DOHH2 (cell line): ENCODE measurements around the gene ANO10.
"Not testable (repeated sequence)": the region's sequence is repeated elsewhere in the genome, so short reads cannot be mapped to it uniquely, and the experiment has no call there.

Source experiments
- H3F3A ChIP-seq: fragments of 200-600 bp; sonication (generic), shearing (Covaris generic); 2 replicates; pipeline ENCODE4 v1.6.0; 2016; ENCODE audit warnings: antibody characterized with exemption, mild to moderate bottlenecking; ENCODE audit not compliant: control insufficient read depth, insufficient read depth
- H3K27ac ChIP-seq: fragments of 200-600 bp; sonication (generic); 2 replicates; pipeline ENCODE4 v1.5.1; 2014; ENCODE audit warnings: low read depth, mild to moderate bottlenecking, low read length, moderate library complexity
- H3K27me3 ChIP-seq: fragments of 200-600 bp; sonication (generic); 2 replicates; pipeline ENCODE4 v1.6.1; 2014; ENCODE audit warnings: mild to moderate bottlenecking, low read length, mixed read lengths; ENCODE audit not compliant: control insufficient read depth
- H3K36me3 ChIP-seq: fragments of 200-600 bp; sonication (generic); 2 replicates; pipeline ENCODE4 v1.6.1; 2014; ENCODE audit warnings: mild to moderate bottlenecking, low read length, moderate library complexity, mixed read lengths; ENCODE audit not compliant: control insufficient read depth
- H3K4me1 ChIP-seq: fragments of 200-600 bp; sonication (generic); 2 replicates; pipeline ENCODE4 v1.6.1; 2014; ENCODE audit warnings: mild to moderate bottlenecking, low read length, mixed read lengths; ENCODE audit not compliant: control insufficient read depth
- H3K4me2 ChIP-seq: fragments of 200-600 bp; sonication (generic); 2 replicates; pipeline ENCODE4 v1.6.0; 2014; ENCODE audit warnings: mild to moderate bottlenecking, low read length, moderate library complexity
- H3K4me3 ChIP-seq: fragments of 200-600 bp; sonication (generic); 2 replicates; pipeline ENCODE4 v1.5.1; 2014; ENCODE audit warnings: mild to moderate bottlenecking, low read length, mixed read lengths
- H3K79me2 ChIP-seq: fragments of 200-600 bp; sonication (generic); 2 replicates; pipeline ENCODE4 v1.6.1; 2014; ENCODE audit warnings: mild to moderate bottlenecking, low read length, mixed read lengths; ENCODE audit not compliant: control insufficient read depth
- H3K9me2 ChIP-seq: fragments of 200-600 bp; sonication (generic); replicated peaks from 2 replicates; pipeline ENCODE4 v1.6.1; 2014; ENCODE audit warnings: mild to moderate bottlenecking, low read length, mixed read lengths; ENCODE audit not compliant: control insufficient read depth
- H3K9me3 ChIP-seq: fragments of 200-600 bp; sonication (generic); 2 replicates; pipeline ENCODE4 v1.6.1; 2014; ENCODE audit warnings: antibody characterized with exemption, low read length, mixed read lengths; ENCODE audit not compliant: control insufficient read depth, insufficient read depth
- H4K20me1 ChIP-seq: fragments of 200-600 bp; sonication (generic); 2 replicates; pipeline ENCODE4 v1.6.0; 2014; ENCODE audit warnings: low read depth, mild to moderate bottlenecking, antibody characterized with exemption, low read length, moderate library complexity; ENCODE audit not compliant: control insufficient read depth, insufficient read depth
- EZH2phosphoT487 ChIP-seq: fragments of 200-600 bp; sonication (generic); IDR thresholded peaks from 2 replicates; pipeline ENCODE4 v1.6.1; 2017; ENCODE audit warnings: borderline replicate concordance, mild to moderate bottlenecking, antibody characterized with exemption, low read length, moderate library complexity, mixed read lengths
- TF ChIP-seq, protein P1 (sequence below): fragments of 200-600 bp; sonication (generic); IDR thresholded peaks from one replicate; pipeline ENCODE4 v1.5.1; 2014; ENCODE audit warnings: antibody characterized with exemption, mild to moderate bottlenecking, low read depth, low read length; ENCODE audit not compliant: poor library complexity, severe bottlenecking

Gene ANO10

DNA sequence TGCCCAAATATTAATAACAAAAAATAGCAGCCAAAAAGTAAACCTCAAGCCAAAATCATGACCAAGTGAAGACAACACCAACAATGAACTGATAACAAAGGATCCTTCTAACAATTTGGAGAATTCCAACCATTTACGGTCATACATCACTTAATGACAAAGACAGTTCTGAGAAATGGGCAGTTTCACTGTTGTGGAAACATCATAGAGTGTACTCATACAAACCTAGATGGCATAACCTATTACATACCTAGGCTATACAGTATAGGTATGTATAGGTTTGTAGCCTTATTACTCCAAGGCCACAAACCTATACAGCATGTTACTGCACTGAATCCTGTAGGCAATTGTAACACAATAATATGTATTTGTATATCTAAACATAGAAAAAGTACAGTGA is 12.4 kb downstream of the ANO10 start:
- TF ChIP-seq, protein P1, sequence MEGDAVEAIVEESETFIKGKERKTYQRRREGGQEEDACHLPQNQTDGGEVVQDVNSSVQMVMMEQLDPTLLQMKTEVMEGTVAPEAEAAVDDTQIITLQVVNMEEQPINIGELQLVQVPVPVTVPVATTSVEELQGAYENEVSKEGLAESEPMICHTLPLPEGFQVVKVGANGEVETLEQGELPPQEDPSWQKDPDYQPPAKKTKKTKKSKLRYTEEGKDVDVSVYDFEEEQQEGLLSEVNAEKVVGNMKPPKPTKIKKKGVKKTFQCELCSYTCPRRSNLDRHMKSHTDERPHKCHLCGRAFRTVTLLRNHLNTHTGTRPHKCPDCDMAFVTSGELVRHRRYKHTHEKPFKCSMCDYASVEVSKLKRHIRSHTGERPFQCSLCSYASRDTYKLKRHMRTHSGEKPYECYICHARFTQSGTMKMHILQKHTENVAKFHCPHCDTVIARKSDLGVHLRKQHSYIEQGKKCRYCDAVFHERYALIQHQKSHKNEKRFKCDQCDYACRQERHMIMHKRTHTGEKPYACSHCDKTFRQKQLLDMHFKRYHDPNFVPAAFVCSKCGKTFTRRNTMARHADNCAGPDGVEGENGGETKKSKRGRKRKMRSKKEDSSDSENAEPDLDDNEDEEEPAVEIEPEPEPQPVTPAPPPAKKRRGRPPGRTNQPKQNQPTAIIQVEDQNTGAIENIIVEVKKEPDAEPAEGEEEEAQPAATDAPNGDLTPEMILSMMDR, result no peak
- TF ChIP-seq EZH2phosphoT487, result no peak
- Histone ChIP-seq H3K9me2 (no peaks in the 10 kb centered on the region), H3K4me1 (no peaks in the 10 kb centered on the region), H4K20me1 (no peaks in the 10 kb centered on the region), H3K36me3 (no peaks in the 10 kb centered on the region), H3K4me2 (no peak overlapping the region), H3K27me3 (peaks cover 19% of the 10 kb centered on the region), H3K9me3 (no peaks in the 10 kb centered on the region), H3K4me3 (no peak overlapping the region), H3F3A (no peaks in the 10 kb centered on the region), H3K27ac (no peak overlapping the region), H3K79me2 (no peaks in the 10 kb centered on the region)

DNA sequence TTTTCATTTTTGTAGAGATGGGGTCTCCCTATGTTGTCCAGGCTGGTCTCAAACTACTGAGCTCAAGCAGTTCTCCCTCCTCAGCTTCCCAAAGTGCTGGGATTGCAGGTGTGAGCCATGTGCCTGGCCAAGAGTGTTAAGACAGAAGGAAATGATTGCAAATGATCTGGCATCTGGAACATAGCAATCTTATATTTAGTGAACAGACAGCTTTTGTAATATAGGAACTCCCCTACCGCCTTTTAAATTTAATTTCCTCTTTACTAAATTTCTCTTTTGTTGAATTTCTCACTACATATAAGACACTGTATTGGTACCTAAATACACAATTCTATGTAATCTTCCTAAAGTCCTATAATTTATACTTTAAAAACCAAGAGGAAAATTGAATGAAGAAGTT is 13.1 kb downstream of the ANO10 start:
- Histone ChIP-seq H3F3A (no peaks in the 10 kb centered on the region), H3K4me2 (no peak overlapping the region), H3K9me2 (no peaks in the 10 kb centered on the region), H3K4me1 (no peaks in the 10 kb centered on the region), H3K27ac (no peak overlapping the region), H4K20me1 (no peaks in the 10 kb centered on the region), H3K79me2 (no peaks in the 10 kb centered on the region), H3K36me3 (no peaks in the 10 kb centered on the region), H3K4me3 (no peak overlapping the region), H3K27me3 (peaks cover 19% of the 10 kb centered on the region), H3K9me3 (no peaks in the 10 kb centered on the region)
- TF ChIP-seq, protein P1, result no peak
- no peak for TF ChIP-seq EZH2phosphoT487

DNA sequence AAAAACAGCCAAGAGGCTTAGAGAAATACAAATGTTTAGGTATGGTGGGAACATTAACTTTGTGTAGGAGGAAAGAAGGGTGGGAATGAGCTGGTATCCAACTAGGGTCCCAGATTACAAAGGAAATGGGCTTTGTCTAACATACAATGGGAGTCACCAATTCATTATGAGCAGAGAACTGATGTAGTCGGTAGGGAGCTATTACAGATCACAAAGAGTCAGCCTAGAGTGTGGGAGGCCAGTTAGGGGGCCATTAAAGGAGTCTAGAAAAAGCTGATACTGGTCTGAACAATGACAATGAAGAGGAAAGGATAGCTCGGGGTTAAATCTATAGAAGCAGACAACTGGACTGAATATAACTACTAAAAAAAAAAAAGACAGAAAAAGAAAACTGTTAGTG is 15.5 kb downstream of the ANO10 start:
- Histone ChIP-seq H3K4me3 (no peak overlapping the region), H4K20me1 (no peaks in the 10 kb centered on the region), H3K36me3 (no peaks in the 10 kb centered on the region), H3K9me3 (no peaks in the 10 kb centered on the region), H3K27me3 (peaks cover 22% of the 10 kb centered on the region), H3K4me1 (no peaks in the 10 kb centered on the region), H3K4me2 (no peak overlapping the region), H3K9me2 (no peaks in the 10 kb centered on the region), H3K27ac (no peak overlapping the region), H3K79me2 (no peaks in the 10 kb centered on the region), H3F3A (no peaks in the 10 kb centered on the region)
- TF ChIP-seq, protein P1, result no peak
- TF ChIP-seq EZH2phosphoT487, result no peak

DNA sequence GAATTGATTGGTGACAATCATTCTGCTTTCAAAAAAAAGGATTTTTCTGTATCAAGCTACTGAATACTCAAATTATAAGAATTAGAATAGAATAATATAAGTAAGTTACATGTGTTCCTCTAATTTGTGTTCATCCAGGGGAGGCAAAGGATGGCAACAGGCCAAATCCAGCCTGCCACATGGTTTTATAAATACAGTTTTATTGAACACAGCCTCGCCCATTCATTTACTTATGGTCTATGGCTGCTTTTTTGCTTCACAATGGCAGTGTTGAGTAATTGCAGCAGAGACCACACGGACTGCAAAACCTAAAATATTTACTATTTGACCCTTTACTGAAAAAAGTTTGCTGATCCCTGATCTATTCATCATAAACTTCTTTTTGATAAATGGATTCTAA is 21.9 kb downstream of the ANO10 start:
- H3K27ac ChIP-seq, H3F3A ChIP-seq, H3K27me3 ChIP-seq, H3K4me2 ChIP-seq, H3K9me3 ChIP-seq, H3K36me3 ChIP-seq, H4K20me1 ChIP-seq, H3K79me2 ChIP-seq, H3K9me2 ChIP-seq, H3K4me3 ChIP-seq, H3K4me1 ChIP-seq: not testable (repeated sequence)
